ENCODE measurements around the gene TARS3. TPM values are rescaled to one million over a fixed set of nuclear protein-coding genes. Genes with fewer than 3 reads are reported as not detected.
A peak's percentile ranks its signal among the peaks of the same experiment; 100 is the strongest.

The TARS3 gene
- total RNA-seq, 4 donors from 2014 or later: 16.7 to 26.6 (median 23.5) TPM

DNA sequence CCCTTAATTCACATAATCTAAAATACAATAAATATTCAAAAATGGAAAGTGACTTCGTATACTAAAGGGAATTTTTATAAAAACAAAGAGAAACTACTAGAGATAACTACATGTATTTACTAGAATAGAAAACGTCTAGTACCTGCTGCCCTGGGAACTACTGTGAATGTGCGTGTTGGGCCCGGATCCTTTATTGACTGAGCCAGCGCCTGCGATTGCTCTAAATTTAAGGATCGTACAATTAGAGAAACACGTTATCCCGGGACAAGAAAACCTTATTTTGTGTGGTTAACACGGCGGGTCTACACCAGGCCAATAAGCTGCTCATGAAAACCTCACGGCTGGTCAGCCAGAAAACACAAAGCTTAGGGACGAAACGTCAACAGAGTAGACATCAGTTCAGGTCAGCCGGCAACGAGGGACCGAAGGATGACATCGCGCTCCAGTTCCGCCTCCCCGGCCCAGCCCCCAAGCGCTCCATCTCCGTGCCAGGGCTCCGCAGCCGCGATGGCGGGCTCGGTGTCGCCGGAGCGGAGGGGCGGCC is 72.6 kb downstream of the TARS3 start:
- intact Hi-C loops (cut with DNase I): no loop called here
- H3K4me3 ChIP-seq: peak overlapping the region; percentile 82 to 98 (median 93)
- peak overlapping the region; percentile 94 to 99 (median 98) for H3K27ac ChIP-seq (replicated peaks in 1 of 4)
- peaks cover 8 to 43% (median 33%) of the 10 kb centered on the region in 4 donors for H3K36me3 ChIP-seq
- no peak for DNase-seq (ENCODE audit: extremely low spot score)
- under 1% methylated on average over 12 of the region's 32 CpGs for WGBS
- H3K4me1 ChIP-seq: peaks cover 36 to 46% (median 42%) of the 10 kb centered on the region in 4 donors
- H3K9me3 ChIP-seq: no peaks in the 10 kb centered on the region
- H3K27me3 ChIP-seq: no peaks in the 10 kb centered on the region
- TF ChIP-seq, protein P1, sequence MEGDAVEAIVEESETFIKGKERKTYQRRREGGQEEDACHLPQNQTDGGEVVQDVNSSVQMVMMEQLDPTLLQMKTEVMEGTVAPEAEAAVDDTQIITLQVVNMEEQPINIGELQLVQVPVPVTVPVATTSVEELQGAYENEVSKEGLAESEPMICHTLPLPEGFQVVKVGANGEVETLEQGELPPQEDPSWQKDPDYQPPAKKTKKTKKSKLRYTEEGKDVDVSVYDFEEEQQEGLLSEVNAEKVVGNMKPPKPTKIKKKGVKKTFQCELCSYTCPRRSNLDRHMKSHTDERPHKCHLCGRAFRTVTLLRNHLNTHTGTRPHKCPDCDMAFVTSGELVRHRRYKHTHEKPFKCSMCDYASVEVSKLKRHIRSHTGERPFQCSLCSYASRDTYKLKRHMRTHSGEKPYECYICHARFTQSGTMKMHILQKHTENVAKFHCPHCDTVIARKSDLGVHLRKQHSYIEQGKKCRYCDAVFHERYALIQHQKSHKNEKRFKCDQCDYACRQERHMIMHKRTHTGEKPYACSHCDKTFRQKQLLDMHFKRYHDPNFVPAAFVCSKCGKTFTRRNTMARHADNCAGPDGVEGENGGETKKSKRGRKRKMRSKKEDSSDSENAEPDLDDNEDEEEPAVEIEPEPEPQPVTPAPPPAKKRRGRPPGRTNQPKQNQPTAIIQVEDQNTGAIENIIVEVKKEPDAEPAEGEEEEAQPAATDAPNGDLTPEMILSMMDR (IDR thresholded peaks at IDR 0.05): no peak
- TF ChIP-seq POLR2AphosphoS5 (IDR thresholded peaks at IDR 0.05) (no peak), POLR2A (IDR thresholded peaks at IDR 0.05; ENCODE audit: low read depth) (no peak), EP300 (IDR thresholded peaks at IDR 0.05) (no peak)

GRCh38 chr15:101650145-101650544 is 74.1 kb downstream of the TARS3 start:
- 67% methylated on average over 5 of the region's 5 CpGs for WGBS

GRCh38 chr15:101648356-101648755 is 75.9 kb downstream of the TARS3 start:
- WGBS: 83% methylated on average over 6 of the region's 6 CpGs
- Histone ChIP-seq H3K4me1 (peaks cover 34 to 45% (median 40%) of the 10 kb centered on the region in 4 donors), H3K36me3 (peaks cover 28 to 67% (median 53%) of the 10 kb centered on the region in 4 donors), H3K27ac (replicated peaks in 1 of 4) (no peak overlapping the region), H3K4me3 (no peak overlapping the region), H3K27me3 (no peaks in the 10 kb centered on the region), H3K9me3 (no peaks in the 10 kb centered on the region)
- no peak for TF ChIP-seq POLR2AphosphoS5 (IDR thresholded peaks at IDR 0.05)
- no peak for TF ChIP-seq POLR2A (IDR thresholded peaks at IDR 0.05; ENCODE audit: low read depth)
- TF ChIP-seq, protein P1 (IDR thresholded peaks at IDR 0.05): no peak
- no peak for TF ChIP-seq EP300 (IDR thresholded peaks at IDR 0.05)
- intact Hi-C loops (cut with DNase I): no loop called here
- no peak for DNase-seq (ENCODE audit: extremely low spot score)

More at GRCh38 chr15:101650145-101650544, 74.1 kb downstream of the TARS3 start:
- Histone ChIP-seq H3K4me1 (peaks cover 38 to 46% (median 42%) of the 10 kb centered on the region in 4 donors), H3K4me3 (no peak overlapping the region), H3K36me3 (peaks cover 13 to 49% (median 37%) of the 10 kb centered on the region in 4 donors), H3K9me3 (no peaks in the 10 kb centered on the region), H3K27me3 (no peaks in the 10 kb centered on the region), H3K27ac (replicated peaks in 1 of 4) (peak overlapping the region in 3 of 4 donors; percentile 98 to 99 (median 98))
- intact Hi-C loops (cut with DNase I): no loop called here
- DNase-seq (ENCODE audit: extremely low spot score): no peak
- no peak for TF ChIP-seq POLR2AphosphoS5 (IDR thresholded peaks at IDR 0.05)
- TF ChIP-seq, protein P1 (IDR thresholded peaks at IDR 0.05): no peak
- no peak for TF ChIP-seq POLR2A (IDR thresholded peaks at IDR 0.05; ENCODE audit: low read depth)
- TF ChIP-seq EP300 (IDR thresholded peaks at IDR 0.05): no peak

DNA sequence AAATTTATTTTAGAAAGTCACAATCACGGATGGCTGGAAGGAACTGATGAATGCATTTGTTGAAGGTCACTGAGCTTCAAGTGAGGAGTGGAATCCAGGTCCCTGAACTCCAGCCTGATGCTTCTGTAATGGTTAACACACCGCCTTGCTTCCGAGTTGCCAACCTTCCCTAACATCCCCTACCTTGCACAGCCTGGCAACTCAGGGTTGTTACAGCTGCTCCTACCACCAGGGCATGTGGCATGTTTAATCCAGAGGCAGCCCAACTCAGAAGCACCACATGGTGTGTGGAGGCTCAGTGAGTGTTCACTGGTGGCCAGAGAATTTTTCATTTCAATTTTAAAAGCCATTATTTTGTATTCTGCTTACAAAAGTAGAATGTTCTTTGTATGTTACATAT is 77.0 kb downstream of the TARS3 start:
- Histone ChIP-seq H3K4me1 (peaks cover 31 to 40% (median 36%) of the 10 kb centered on the region in 4 donors), H3K9me3 (no peaks in the 10 kb centered on the region), H3K27me3 (no peaks in the 10 kb centered on the region), H3K27ac (replicated peaks in 1 of 4) (no peak overlapping the region), H3K4me3 (no peak overlapping the region), H3K36me3 (peaks cover 32 to 78% (median 61%) of the 10 kb centered on the region in 4 donors)
- 79% methylated on average over 3 of the region's 3 CpGs for WGBS
- DNase-seq (ENCODE audit: extremely low spot score): no peak
- TF ChIP-seq EP300 (IDR thresholded peaks at IDR 0.05): no peak
- TF ChIP-seq, protein P1 (IDR thresholded peaks at IDR 0.05): no peak
- no peak for TF ChIP-seq POLR2AphosphoS5 (IDR thresholded peaks at IDR 0.05)
- no peak for TF ChIP-seq POLR2A (IDR thresholded peaks at IDR 0.05; ENCODE audit: low read depth)
- intact Hi-C loops (cut with DNase I): no loop called here
